NCI-H187 (cell line): ENCODE measurements around the gene USP7.
"Not testable (repeated sequence)": the region's sequence is repeated elsewhere in the genome, so short reads cannot be mapped to it uniquely, and the experiment has no call there.

Source experiments
- DNase-seq, 2 experiments: peaks; one replicate each; lab custom pipeline; 2025; lab: John Stamatoyannopoulos, UW

USP7 gene

DNA sequence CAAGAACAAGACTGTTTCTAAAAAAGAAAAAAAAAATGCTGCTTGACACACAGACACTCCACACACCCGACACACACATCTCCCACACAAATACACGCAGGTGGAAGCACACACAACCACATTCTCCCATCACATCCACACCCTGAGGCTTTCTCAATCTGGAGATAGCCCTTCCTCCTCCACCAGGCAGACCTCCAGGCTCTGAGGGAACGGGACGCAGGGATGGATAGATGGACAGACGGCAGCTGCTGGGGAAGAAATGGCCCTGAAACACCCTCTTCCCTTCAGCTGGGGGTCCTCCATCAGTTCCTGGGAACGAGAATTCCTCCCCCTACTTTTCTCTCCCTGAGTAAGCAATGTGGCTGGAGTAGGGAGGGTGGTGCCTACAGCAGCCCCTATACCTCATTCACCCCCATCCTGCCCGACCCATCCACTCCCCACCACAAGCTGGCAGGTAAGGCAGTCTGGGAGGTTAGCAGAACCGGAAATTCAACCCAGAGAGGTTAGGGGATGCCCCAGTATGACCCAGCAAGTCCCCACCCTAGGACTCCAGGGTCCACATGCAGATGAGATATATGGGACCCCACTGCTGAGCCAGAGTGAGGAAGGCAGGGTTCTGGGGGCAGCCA is 85.7 kb downstream of the USP7 start:
- DNase-seq, result no peak

DNA sequence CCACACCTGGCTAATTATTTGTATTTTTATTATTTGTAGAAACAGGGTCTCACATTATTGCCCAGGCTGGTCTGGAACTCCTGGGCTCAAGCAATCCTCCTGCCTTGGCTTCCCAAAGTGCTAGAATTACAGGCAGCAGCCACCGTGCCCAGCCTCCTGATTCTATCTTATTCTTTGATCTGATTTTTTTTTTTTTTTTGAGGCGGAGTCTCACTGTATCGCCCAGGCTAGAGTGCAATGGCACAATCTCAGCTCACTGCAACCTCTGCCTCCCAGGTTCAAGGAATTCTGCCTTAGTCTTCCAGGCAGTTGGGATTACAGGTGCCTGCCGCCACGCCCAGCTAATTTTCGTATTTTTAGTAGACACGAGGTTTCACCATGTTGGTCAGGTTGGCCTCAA is 88.4 kb downstream of the USP7 start:
- not testable (repeated sequence) for DNase-seq

DNA sequence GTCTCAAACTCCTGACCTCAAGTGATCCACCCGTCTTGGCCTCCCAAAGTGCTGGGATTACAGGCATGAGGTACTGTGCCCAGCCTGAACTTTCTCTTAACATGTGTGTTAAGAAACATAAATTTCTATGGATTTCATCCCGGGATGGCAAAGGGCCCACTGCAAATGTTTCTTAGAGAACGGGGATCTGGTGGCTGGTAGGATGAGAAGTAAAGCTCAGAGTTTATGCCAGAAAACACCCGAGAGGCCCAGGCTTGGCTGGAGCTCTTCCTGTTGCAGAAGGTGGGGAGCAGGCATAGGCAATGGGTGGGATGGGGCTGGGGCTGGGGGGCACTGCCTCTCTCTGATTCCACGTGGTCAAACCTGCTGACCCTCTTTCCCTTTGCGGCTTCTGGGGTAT is 89.3 kb downstream of the USP7 start:
- no peak for DNase-seq

DNA sequence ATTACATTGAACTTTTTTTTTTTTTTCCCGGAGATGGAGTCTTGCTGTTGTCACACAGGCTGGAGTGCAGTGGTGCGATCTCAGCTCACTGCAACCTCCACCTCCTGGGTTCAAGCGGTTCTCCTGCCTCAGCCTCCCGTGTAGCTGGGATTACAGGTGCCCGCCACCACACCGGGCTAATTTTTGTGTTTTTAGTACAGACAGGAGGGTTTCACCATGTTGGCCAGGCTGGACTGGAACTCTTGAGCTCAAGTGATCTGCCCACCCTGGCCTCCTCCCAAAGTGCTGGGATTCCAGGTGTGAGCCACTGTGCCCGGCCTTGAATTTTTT is 89.9 kb downstream of the USP7 start:
- not testable (repeated sequence) for DNase-seq

DNA sequence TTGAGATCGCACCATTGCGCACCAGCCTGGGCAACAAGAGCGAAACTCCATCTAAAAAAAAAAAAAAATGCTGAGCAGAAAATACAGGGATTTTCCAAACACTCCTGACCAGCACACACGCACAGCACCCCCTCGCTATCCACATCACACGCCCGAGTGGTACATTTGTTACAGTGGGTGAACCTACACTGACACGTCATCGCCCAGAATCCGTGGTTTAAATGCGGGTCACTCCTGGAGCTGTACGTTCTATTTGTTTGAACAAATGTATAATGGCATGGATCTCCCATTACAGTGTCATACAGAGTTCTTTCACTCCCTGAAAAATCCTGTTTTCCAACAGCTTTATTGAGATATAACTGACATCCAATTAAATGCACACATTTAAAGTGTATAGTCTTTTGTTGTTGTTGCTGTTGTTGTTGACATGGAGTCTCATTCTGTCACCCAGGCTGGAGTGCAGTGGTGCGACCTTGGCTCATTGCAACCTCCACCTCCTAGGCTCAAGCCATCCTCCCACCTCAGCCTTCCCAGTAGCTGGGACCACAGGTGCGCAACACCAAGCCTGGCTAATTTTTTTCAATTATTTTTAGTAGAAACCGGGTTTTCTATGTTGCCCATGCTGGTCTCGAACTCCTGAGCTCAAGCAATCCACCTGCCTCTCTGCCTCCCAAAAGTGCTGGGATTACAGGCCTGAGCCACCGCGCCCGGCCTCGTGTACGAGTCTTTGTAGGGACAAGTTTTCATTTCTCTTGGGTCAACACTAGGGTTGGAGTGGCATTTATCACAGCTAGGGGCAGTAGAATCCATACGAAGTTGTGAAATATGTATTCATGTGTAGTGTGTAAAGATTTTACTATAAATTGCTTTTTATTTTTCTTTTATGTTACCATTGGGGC is 90.5 kb downstream of the USP7 start:
- DNase-seq, result no peak

DNA sequence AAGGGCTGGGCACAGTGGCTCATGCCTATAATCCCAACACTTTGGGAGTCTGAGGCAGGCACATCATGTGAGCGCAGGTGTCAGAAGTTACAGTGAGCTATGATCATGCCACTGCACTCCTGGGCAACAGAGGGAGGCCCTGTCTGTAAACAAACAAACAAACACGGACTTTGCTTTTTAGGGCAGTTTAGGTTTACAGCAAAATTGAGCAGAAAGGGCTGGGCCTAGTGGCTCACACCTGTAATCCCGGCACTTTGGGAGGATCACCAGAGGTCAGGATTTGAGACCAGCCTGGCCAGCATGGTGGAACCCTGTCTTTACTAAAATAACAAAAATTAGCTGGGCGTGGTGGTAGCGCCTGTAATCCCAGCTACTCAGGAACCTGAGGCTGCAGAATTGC is 91.6 kb downstream of the USP7 start:
- no peak for DNase-seq

DNA sequence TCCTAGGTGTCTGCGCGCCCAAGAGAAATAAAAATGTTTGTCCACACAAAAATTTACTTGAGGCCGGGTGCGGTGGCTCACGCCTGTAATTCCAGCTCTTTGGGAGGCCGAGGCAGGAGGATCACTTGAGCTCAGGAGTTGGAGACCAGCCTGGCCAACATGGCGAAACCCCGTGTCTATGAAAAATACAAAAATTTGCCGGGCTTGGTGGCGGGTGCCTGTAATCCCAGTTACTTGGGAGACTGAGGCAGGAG is 93.8 kb downstream of the USP7 start:
- not testable (repeated sequence) for DNase-seq

DNA sequence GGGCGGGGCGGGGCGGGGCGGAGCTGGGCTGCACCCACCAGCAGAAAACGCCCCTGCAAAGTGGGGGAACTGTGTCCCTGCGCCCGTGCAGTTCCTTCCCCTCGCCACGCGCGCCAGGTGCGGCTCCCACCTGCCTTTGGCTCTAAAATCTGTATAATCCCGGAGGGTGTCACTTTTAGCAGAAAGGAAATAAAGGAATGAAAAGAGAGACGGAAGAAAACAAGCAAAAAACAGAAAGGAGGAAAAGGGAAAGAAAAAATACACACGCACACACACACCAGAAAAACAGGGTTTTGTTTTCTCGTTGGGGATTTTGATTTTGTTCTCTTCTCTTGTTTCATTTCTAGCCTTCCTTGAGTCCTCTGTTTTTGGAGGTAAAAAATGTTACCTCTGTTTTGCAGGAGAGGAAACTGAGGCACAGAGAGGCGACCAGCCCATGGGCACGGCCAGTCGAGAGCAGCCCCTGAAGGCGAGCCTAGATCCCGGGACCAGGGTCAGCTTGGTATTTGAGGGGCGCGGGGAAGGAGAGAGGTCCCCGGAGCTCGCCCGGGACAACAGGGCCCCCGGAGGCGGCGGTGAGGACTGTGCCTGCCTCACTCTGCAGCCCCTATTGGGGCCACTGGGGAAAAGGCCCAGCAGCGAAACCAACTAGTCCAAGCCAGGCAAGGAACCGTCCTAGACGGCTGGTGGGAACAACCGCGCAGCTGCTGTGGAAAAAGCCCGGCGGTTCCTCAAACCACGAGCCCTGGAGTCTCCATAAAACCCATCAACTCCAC is 94.3 kb downstream of the USP7 start:
- DNase-seq, result peak in 1 of 2 experiments; percentile 69

DNA sequence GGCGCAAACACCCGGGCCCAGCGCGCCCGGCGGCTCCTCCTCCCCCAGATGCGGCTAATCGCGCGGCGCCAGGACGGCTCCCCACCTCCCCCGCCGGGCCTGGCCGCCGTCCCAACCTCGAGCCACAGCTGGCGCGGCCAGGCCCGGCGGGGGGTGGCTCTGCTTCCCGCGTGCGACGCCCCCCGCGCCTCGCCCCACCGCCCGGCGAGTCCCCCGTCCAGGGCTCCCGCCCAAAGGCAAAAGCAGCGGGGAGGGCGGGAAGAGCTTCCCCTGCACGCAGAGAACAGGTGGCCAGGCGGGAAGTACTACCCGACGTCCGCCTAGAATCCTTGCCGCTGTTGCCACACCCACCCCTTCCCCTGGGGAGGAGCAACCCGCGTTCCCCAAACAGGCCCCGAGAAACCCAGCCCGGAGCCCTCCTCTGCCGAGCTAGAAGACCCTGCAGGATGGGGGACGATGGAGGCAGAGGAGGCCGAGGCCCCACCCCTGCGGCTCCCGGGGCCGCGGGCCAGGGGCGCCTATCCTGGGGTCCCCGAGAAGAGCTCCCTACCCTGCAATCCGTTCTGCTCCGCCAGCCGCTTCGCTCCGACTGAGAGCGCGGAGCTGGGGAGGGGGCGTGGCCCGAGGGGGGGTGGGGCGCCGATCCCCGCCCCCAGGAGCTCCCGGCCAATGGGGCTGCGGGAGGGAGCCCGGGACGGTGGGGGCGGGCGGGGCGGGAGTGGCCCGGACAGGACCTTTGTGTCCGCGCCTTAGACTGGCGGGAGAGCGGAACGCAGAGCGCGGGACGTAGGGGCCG is 95.1 kb downstream of the USP7 start, which contains the start of gene CARHSP1:
CARHSP1 (minus strand) TSS at position 591 of the 796 bp plus-strand sequence. CDS start 9,678 bp downstream, outside the sequence.
- DNase-seq, result peak; percentile 69 to 86

DNA sequence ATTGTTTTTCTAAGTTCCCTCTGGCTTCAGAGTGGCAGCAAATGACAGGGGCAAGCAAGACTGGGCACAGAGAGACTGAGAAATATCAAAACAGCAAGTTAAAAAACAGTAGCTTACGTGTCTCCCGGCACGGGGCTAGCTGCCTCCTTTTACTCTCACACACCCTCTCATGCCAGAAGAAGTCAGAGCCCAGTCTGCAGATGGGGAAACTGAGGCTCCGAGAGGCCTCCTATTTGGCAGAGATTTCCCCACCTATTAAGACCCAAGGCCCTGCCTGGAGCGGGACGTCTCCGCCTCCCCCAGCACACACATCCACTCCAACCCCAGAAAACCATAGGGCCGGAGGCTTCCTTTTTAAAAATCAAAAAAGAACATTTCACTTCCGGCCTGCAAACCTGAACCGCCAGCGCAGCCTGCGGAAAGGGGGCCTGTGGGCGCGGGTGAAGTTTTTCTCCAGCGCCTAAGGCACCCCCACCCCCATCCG is 95.7 kb downstream of the USP7 start:
- DNase-seq, result no peak

DNA sequence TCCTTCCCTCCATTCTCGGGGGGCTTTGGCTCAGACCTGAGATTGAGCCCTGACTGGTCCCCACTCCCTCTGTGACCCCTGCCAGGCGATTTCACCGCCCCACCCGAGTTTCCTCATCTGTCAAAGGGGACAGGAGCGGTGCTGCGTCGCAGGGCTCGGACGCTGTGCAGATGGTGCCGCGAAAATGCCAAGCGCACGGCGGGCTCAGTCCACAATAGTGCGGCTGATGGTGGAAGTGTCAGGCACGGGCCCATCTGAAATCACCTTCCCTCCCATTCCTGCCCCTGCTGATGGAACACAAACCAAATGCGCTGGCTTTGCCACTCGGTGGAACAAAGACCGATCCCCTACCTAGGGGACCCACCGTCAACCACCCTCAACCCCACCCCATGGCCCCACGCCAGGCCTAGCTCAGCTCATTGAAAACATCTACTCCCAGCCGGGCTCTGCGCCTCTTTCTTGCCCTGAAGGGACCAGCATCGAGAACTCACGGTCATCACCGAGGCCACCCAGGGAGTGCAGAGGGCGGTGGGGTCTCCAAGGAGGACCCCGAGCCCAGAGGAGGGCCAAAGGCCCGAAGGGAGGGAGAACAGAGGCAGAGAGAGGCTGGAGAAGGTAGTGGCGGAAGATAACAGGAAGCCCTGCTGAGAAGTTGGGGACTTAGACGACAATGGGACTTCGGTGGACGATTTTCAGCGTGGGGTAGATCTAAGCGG is 96.3 kb downstream of the USP7 start:
- DNase-seq, result no peak

DNA sequence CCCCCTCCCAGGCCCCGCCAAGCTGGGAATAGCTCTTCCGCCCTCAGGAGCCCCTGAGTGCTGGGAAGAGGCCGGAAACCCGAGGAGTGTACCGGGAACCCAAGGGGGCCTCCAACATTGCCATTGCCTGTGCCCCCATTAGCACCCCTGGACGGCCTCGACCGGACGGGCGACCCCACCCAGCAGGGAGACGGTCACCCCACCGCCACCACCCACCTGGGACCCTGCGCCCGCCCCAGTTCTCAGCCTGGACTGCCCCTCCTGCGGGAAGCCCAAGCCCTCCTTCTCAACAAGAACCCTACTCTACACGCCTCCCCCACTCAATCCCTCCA is 96.9 kb downstream of the USP7 start:
- no peak for DNase-seq

DNA sequence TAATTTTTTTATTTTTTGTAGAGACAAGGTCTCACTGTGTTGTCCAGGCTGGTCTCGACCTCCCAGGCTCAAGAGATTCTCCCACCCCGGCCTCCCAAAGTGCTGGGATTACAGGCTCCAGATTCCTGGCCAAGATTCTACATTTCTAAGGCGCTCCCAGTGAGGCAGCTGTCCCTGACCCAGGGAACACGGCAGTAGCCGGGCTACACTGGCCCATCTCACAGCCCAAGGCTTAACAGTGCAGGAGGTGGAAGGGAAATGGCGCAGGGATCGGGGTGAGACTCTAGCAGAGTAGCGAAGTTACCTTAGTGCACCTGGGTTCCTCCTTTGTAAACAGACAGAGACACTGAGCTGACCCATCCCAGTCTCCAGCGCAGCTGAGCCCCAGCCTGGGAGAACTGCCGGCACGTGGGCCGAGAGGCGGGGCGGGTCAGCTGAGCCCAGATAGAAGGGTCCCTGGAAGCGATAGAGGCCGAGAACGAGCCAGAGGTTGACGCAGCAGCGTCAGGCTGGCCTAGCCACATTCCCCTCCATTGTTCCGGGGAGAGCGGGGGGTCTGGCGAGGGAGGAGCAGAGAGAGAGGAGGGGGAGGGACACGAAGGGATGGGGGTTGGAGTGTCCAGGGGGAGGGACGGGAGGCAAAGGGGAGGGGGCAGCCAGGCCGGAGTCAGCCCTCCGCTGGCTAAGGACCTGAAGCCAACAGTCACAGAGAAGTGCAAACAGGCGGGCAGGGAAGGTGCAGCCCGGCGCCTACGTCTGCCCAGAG is 97.4 kb downstream of the USP7 start:
- no peak for DNase-seq

DNA sequence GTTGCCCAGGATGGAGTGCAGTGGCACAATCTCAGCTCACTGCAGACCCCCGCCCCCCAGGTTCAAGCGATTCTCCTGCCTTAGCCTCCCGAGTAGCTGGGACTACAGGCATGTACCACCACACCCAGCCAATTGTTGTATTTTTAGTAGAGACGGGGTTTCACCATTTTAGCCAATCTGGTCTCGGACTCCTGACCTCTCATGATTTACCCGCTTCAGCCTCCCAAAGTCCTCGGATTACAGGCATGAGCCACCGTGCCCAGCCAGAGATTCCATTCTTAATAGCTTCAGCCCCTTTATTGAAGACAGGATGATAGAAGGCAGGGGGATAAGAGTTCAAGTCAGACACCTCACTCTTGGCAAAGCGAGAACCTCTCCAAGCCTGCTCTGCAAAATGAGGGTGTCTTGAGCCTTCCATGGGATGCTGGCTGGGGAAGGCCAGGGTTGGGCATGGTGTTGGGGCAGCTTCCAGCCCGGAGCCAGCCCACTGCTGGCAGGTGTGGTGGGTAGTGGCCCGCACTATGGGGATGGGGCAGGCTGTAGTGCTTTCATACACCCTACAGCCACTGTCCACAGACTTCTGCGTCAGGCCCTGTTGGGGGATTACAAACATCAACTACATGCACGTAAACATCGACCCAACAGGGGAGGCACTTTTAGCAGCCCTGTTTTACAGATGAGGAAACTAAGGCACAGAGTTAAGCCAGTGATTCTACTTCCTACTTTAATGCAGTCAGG is 98.4 kb downstream of the USP7 start:
- DNase-seq, result no peak

DNA sequence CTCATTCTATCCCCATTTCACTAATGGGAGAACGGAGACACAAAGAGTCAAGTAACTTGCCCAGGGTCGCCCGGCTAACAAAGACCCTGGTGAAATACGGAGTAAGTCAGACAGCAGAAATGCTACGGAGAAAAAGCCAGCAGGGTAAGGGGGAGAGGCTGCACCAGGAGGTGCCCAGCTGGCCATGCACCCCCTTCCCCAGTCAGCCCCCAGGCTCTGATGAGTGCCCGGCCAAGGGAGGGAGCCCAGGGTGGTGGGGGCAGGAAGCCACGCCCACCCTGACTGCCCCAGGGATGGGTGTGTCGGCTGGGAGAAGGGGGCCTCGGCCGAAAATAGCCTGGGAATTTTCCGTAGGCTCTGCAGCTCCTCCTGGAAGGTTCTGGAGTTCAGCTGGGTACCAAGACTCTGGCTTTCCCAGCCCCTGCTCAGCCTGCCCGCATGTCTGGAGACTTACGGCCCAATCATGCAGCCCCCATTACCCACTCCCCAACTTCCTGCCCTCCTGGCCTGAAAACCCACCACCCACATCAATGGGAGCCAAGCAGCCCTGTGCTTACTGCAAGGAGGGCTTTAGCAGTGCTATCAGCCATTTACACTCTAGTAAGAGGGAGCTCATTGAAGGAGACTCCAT is 99.1 kb downstream of the USP7 start:
- no peak for DNase-seq

DNA sequence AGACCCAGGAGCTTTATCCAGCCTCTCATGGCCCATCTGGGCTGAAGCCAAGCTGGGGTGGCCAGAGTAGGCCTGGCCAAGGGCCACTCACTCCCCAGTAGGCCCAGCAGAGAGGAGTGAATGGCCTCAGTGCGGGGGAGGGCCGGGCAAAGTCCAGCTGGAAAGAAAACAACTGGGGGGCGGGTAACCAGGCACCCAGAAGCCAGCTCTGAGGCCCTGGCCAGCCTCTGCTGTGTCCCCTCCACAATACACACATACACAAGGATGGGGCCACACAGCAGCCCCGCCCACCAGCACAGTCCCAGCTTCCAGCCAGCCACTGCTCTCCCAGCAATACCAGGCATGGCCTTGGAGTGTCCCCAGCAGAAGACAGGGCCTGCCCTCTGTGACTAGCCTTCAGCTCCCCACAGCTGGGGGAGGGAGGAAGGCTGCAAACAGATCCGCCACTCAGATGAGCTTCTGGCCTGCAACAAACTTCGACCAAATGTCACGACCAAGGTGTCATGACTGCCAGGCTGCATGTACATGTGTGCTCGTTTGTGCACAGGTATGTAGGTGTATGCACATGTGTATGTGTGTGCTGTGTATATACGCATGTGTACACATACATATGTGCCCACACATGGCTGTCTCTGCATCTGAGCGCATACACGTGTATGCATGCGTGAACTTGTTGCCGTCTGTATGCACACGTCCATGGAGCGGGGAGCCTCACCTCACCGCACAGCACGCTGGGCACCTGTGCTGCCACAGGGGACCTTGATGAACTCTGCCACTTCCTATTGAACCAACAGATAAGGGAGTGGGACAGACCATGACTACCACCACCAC is 99.9 kb downstream of the USP7 start:
- DNase-seq, result no peak

DNA sequence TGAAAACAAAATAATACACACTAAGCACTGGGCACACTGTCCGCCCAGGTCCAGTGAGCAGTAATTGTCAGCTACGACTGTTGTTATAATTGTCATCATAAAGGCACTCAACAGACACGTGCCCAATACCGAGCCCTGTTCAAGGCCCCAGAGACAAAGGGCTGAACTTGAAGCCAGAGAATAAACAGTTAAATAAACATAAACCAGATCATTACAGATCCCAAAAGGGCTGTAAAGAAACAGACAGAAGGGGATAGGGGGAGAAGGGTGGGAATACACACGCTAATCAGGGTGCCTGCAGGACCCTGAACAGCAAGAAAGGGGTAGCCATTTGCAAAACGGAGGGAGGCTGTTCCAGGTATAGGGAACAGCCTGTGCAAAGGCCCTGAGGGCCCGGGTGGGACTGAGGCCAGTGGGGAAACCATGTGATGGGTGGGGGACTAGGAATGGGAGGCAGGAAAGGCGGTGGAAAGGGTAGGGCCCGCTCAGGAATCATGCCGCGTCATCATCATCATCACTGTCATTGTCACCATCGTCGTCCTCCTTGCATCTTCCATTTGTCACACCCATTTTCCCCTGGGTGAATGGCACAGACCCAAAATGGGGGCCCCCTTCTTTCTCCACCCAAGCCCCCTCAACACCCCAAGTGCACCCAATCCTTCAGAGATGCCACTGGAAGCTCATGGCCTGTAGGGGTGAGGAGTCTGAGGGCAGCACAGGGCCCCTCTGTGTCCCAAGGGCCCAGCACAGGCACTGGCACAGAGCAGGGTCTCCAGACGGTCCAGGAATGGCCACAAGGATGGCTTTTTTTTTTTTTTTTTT is 101.2 kb downstream of the USP7 start:
- no peak for DNase-seq
